Raji (cell line): ENCODE data around the gene TXN.

Source experiments
- POLR2A ChIP-seq: IDR thresholded peaks from 2 replicates; pipeline ENCODE4 v1.6.1; 2011; ENCODE audit warnings: low read depth, low read length, control low read depth; ENCODE audit not compliant: insufficient read depth

The TXN gene

GRCh38 chr9:110197330-110198187, 58.7 kb downstream of the TXN start:
- TF ChIP-seq POLR2A: no peak
